Inflammatory macrophage treated with lipopolysaccharide for 4 hours (primary cell): ENCODE measurements around the gene RIPK1.
"Not testable (repeated sequence)": the region's sequence is repeated elsewhere in the genome, so short reads cannot be mapped to it uniquely, and the experiment has no call there.

ENCODE experiments used
- DNase-seq: peaks from one replicate; pipeline ENCODE4 v3.0.0-alpha.2; 2020

The RIPK1 gene

GRCh38 chr6:3068329-3069214 is at the start of gene RIPK1:
Gene RIPK1, plus strand, starts transcription at chr6:3068494. Its CDS starts 8,330 bp downstream, at chr6:3076824.
- DNase-seq = peak; percentile 96

- peak; percentile 29 for DNase-seq
These were observed 49.2 kb upstream of the RIPK1 start for GRCh38 chr6:3019065-3019464.

- no peak for DNase-seq
These were observed 48.5 kb upstream of the RIPK1 start for GRCh38 chr6:3019749-3020320.

GRCh38 chr6:3020976-3021598 is 47.2 kb upstream of the RIPK1 start:
- DNase-seq = not testable (repeated sequence)

GRCh38 chr6:3022765-3023662 is 45.3 kb upstream of the RIPK1 start:
- peak; percentile 82 for DNase-seq

GRCh38 chr6:3023663-3024483 is 44.4 kb upstream of the RIPK1 start:
- peak; percentile 98 for DNase-seq

- DNase-seq = peak; percentile 90
These were observed 41.3 kb upstream of the RIPK1 start for GRCh38 chr6:3026791-3027626.

- not testable (repeated sequence) for DNase-seq
These were observed 40.1 kb upstream of the RIPK1 start for GRCh38 chr6:3028156-3028555.

GRCh38 chr6:3031857-3032640 is 36.2 kb upstream of the RIPK1 start:
- no peak for DNase-seq

- DNase-seq = peak; percentile 21
These were observed 35.3 kb upstream of the RIPK1 start for GRCh38 chr6:3032986-3033385.

- DNase-seq = no peak
These were observed 34.6 kb upstream of the RIPK1 start for GRCh38 chr6:3033652-3034051.

- no peak for DNase-seq
These were observed 32.9 kb upstream of the RIPK1 start for GRCh38 chr6:3035397-3035796.

- DNase-seq = no peak
These were observed 31.2 kb upstream of the RIPK1 start for GRCh38 chr6:3036861-3037637.

- peak; percentile 13 for DNase-seq
These were observed 30.5 kb upstream of the RIPK1 start for GRCh38 chr6:3037638-3038365.

- DNase-seq = no peak
These were observed 28.9 kb upstream of the RIPK1 start for GRCh38 chr6:3039384-3039783.

- no peak for DNase-seq
These were observed 27.1 kb upstream of the RIPK1 start for GRCh38 chr6:3041147-3041546.

GRCh38 chr6:3041606-3042005 is 26.7 kb upstream of the RIPK1 start:
- no peak for DNase-seq

GRCh38 chr6:3045369-3045768 is 22.9 kb upstream of the RIPK1 start:
- DNase-seq = no peak

- DNase-seq = peak; percentile 23
These were observed 22.5 kb upstream of the RIPK1 start for GRCh38 chr6:3045777-3046176.
